ENCODE measurements around the gene ISOC2.

Gene ISOC2

DNA sequence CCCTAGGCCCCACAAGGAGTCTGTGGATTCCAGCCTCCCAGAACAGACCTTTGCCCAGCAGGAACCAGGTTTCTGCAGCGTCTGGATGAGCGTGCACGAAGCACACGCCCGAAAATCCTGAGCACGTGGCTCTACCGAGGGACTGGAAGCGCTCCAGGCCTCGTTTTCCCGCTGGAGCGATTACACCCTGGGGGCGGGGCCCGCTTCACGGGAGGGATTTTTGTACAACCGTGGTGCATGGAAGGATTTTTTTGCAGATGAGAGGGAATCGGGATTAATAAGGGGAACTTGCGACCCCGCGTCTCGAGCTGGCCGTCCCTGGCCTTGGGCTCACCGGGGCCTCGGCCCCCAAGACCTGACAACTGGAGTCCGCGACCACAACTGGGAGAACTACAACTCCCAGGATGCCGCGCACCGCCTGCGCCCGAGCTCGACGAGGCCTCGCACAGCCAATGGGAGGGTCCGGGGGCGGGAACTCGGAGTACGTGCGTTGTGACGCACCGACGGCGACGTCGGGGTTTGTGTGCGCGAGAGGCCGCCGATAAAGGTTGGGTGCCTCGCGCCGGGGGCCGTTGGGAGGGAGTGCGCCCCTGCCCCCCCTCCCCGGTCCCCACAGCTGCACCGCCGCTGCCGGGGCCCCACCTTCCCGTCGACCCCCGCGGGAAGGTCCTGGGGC is 14.8 kb upstream of the ISOC2 start, which contains the start of gene ZNF628:
ZNF628 (plus strand) TSS at position 518 of the 676 bp plus-strand sequence. CDS start 3,294 bp downstream, outside the sequence.
- peak within 1 kb of the TSS; percentile 86 for H3K27ac ChIP-seq (replicated peaks)
- TF ChIP-seq POLR2AphosphoS5 (IDR thresholded peaks at IDR 0.05; ENCODE audit: low read depth): peak; percentile 58
- no peak for TF ChIP-seq GABPA (IDR thresholded peaks at IDR 0.05; ENCODE audit: low read depth)
- DNase-seq (ENCODE audit: low read depth in 1 of 2, low spot score in 1 of 2): peak; percentile 95 to 98
- H3K27me3 ChIP-seq (ENCODE audit: insufficient read depth, poor library complexity, severe bottlenecking): no peaks in the 10 kb centered on the region
- H3K4me3 ChIP-seq (replicated peaks; ENCODE audit: insufficient read depth, low read length): peak within 1 kb of the TSS; percentile 44

DNA sequence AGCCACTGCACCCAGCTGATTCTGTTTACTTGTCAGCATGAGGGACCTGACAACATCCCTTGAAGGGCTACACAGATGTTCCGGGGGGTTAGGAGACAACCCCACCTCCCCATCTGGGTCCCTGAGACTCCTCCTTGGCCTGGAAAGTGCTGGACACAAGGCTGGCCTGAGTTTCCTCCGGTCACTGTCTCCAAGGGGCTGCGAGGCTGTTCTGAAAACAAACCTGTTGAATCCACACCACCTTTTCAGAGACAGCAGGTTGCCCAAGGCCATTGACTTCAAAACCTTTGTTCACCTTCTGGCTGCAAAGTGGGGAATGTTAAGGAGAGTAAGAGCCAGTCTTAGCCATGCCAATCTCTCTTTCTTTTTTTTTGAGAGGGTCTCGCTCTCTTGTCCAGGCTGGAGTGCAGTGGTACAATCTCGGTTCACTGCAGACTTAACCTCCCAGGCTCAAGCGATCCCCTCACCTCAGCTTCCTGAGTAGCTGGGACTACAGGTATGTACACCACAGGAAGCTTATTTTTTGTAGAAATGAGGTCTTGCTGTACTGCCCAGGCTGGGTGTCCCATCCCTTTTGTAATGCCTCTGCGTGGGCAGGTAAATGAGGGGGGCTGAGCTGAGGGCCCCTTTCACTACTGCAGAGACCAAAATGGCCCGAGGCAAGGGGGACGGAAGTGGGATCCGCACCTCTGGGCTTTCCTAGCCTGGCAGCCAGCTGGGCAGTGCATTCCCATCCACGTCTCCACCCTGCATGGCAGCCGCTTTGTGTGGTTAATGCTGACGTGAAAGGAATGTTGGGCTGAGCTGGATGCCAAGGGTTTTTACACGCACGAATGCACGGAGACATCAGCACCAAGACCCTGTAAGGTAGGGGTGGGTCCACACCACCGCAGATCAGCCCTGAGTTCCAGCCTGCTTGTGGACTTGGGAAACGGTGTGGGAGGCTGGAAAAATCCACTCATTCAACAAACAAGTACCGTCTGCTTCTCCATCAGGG is 13.1 kb upstream of the ISOC2 start:
- H3K4me3 ChIP-seq (replicated peaks; ENCODE audit: insufficient read depth, low read length): no peak overlapping the region
- H3K27me3 ChIP-seq (ENCODE audit: insufficient read depth, poor library complexity, severe bottlenecking): no peaks in the 10 kb centered on the region
- no peak for DNase-seq (ENCODE audit: low read depth in 1 of 2, low spot score in 1 of 2)
- H3K27ac ChIP-seq (replicated peaks): no peak overlapping the region
- TF ChIP-seq POLR2AphosphoS5 (IDR thresholded peaks at IDR 0.05; ENCODE audit: low read depth): no peak
- no peak for TF ChIP-seq GABPA (IDR thresholded peaks at IDR 0.05; ENCODE audit: low read depth)
- TF ChIP-seq, protein P1, sequence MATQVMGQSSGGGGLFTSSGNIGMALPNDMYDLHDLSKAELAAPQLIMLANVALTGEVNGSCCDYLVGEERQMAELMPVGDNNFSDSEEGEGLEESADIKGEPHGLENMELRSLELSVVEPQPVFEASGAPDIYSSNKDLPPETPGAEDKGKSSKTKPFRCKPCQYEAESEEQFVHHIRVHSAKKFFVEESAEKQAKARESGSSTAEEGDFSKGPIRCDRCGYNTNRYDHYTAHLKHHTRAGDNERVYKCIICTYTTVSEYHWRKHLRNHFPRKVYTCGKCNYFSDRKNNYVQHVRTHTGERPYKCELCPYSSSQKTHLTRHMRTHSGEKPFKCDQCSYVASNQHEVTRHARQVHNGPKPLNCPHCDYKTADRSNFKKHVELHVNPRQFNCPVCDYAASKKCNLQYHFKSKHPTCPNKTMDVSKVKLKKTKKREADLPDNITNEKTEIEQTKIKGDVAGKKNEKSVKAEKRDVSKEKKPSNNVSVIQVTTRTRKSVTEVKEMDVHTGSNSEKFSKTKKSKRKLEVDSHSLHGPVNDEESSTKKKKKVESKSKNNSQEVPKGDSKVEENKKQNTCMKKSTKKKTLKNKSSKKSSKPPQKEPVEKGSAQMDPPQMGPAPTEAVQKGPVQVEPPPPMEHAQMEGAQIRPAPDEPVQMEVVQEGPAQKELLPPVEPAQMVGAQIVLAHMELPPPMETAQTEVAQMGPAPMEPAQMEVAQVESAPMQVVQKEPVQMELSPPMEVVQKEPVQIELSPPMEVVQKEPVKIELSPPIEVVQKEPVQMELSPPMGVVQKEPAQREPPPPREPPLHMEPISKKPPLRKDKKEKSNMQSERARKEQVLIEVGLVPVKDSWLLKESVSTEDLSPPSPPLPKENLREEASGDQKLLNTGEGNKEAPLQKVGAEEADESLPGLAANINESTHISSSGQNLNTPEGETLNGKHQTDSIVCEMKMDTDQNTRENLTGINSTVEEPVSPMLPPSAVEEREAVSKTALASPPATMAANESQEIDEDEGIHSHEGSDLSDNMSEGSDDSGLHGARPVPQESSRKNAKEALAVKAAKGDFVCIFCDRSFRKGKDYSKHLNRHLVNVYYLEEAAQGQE (IDR thresholded peaks at IDR 0.05; ENCODE audit: insufficient replicate concordance, low read depth): no peak
- TF ChIP-seq, protein P2, sequence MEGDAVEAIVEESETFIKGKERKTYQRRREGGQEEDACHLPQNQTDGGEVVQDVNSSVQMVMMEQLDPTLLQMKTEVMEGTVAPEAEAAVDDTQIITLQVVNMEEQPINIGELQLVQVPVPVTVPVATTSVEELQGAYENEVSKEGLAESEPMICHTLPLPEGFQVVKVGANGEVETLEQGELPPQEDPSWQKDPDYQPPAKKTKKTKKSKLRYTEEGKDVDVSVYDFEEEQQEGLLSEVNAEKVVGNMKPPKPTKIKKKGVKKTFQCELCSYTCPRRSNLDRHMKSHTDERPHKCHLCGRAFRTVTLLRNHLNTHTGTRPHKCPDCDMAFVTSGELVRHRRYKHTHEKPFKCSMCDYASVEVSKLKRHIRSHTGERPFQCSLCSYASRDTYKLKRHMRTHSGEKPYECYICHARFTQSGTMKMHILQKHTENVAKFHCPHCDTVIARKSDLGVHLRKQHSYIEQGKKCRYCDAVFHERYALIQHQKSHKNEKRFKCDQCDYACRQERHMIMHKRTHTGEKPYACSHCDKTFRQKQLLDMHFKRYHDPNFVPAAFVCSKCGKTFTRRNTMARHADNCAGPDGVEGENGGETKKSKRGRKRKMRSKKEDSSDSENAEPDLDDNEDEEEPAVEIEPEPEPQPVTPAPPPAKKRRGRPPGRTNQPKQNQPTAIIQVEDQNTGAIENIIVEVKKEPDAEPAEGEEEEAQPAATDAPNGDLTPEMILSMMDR (IDR thresholded peaks at IDR 0.05; ENCODE audit: insufficient read depth, low read length): no peak
- TF ChIP-seq SPI1 (IDR thresholded peaks at IDR 0.05; ENCODE audit: borderline replicate concordance, low read depth): no peak

DNA sequence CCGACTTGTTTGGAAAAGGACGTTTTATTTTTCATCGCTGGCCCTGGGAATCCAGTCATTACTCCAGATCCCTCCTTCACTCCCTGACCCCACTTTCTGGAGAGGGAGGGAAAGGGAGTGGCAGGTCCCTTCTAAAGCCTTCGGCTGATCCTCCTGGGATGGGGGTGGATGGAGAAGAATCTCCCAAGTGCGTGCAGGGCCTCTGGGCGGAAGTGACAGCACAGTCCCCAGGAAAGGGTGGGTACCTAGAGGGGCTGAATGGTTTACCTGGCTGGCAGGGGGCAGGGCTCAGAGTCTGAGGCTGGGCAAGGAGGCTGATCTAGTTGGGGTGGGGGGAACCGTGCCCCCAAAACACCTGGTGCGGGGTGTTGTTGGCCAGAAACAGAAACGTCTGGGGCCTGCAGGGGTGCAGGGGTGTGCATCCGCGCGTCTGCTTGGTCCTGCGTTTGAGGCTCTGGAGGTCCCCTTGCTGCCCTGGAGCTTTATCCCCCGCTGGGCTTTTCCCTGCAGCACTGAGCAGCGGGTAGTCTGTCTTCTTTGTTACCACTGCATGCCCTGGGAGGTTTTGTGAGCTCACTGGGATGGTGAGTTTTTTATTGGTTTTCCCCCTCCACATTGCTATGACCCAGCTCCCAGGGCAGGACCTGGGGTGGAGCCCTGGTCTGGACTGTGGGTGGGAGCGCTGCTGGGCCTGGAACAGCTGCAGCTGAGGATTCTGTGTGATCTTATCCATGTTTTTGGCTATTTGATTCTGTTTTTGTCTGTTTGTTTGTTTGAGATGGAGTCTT is 12.0 kb upstream of the ISOC2 start:
- no peak for TF ChIP-seq GABPA (IDR thresholded peaks at IDR 0.05; ENCODE audit: low read depth)
- no peak for TF ChIP-seq SPI1 (IDR thresholded peaks at IDR 0.05; ENCODE audit: borderline replicate concordance, low read depth)
- TF ChIP-seq, protein P1 (IDR thresholded peaks at IDR 0.05; ENCODE audit: insufficient replicate concordance, low read depth): no peak
- TF ChIP-seq, protein P2 (IDR thresholded peaks at IDR 0.05; ENCODE audit: insufficient read depth, low read length): no peak
- no peak for TF ChIP-seq POLR2AphosphoS5 (IDR thresholded peaks at IDR 0.05; ENCODE audit: low read depth)
- no peak for DNase-seq (ENCODE audit: low read depth in 1 of 2, low spot score in 1 of 2)
- Histone ChIP-seq H3K27ac (replicated peaks) (no peak overlapping the region), H3K4me3 (replicated peaks; ENCODE audit: insufficient read depth, low read length) (no peak overlapping the region), H3K27me3 (ENCODE audit: insufficient read depth, poor library complexity, severe bottlenecking) (no peaks in the 10 kb centered on the region)
